HepG2 (cell line): ENCODE results near the gene TAOK3. TPM values are rescaled to one million over a fixed set of nuclear protein-coding genes. Genes with fewer than 3 reads are reported as not detected.
A peak's percentile ranks its signal among the peaks of the same experiment; 100 is the strongest.

Experiments
- ATF2 ChIP-seq: sonication (generic); formaldehyde crosslinking; IDR thresholded peaks from 2 replicates; pipeline ENCODE4 v1.4.0; 2020; ENCODE audit warnings: missing genetic modification reagents
- CREM ChIP-seq, 2 experiments: sonication (generic) in 1 of 2; formaldehyde crosslinking in 1 of 2; IDR thresholded peaks; 2 replicates each; pipeline versions ENCODE4 v1.4.0 to v1.6.1; 2016 to 2020; ENCODE audit warnings: antibody characterized with exemption in 1 of 2, mild to moderate bottlenecking in 1 of 2, missing genetic modification reagents in 1 of 2
- DMAP1 ChIP-seq: IDR thresholded peaks from 2 replicates; pipeline ENCODE4 v1.6.1; 2016
- FOSL2 ChIP-seq: sonication (generic); formaldehyde crosslinking; IDR thresholded peaks from 2 replicates; pipeline ENCODE4 v1.4.0; 2020; ENCODE audit warnings: missing genetic modification reagents
- LRRFIP1 ChIP-seq: sonication (generic); formaldehyde crosslinking; conservative IDR thresholded peaks from 2 replicates; pipeline ENCODE4 v1.4.0; 2020; ENCODE audit warnings: missing genetic modification reagents
- MAF1 ChIP-seq: sonication (generic); formaldehyde crosslinking; IDR thresholded peaks from 2 replicates; pipeline ENCODE4 v1.5.0; 2020; ENCODE audit warnings: missing genetic modification reagents, borderline replicate concordance
- MED13 ChIP-seq: sonication (generic); formaldehyde crosslinking; IDR thresholded peaks from 2 replicates; pipeline ENCODE4 v1.5.0; 2020; ENCODE audit warnings: missing genetic modification reagents
- PITX1 ChIP-seq: sonication (generic); formaldehyde crosslinking; IDR thresholded peaks from 2 replicates; pipeline ENCODE4 v1.5.1; 2020; ENCODE audit warnings: mild to moderate bottlenecking, missing genetic modification reagents
- RNF2 ChIP-seq: fragments of 450-650 bp; conservative IDR thresholded peaks from 2 replicates; pipeline ENCODE4 v1.6.1; 2016; ENCODE audit warnings: low read depth
- SOX5 ChIP-seq: IDR thresholded peaks from 2 replicates; pipeline ENCODE4 v1.6.1; 2016; ENCODE audit warnings: borderline replicate concordance
- YY1 ChIP-seq: IDR thresholded peaks from 2 replicates; pipeline ENCODE4 v1.6.1; 2011; ENCODE audit warnings: low read length, low read depth, moderate library complexity, mild to moderate bottlenecking; ENCODE audit not compliant: insufficient read depth, insufficient replicate concordance
- ZNF569 ChIP-seq: sonication (generic); formaldehyde crosslinking; IDR thresholded peaks from 2 replicates; pipeline ENCODE4 v1.5.0; 2020; ENCODE audit warnings: mild to moderate bottlenecking, missing genetic modification reagents, moderate library complexity, borderline replicate concordance
- polyA plus RNA-seq, 8 experiments: library from polyadenylated mRNA; depleted of rRNA in 3 of 8; stranded (reverse) in 7 of 8; unstranded in 1 of 8; fragments of >200 nt; fragmentation: Illumina TruSeq in 4 of 8; extraction: Trizol in 4 of 8; gene quantifications; 2 replicates each; pipeline versions ENCODE4 v1.2.1 to v1.2.3, GENCODE V29; 2011 to 2016; ENCODE audit warnings: low read depth in 4 of 8, missing spikeins in 1 of 8, mixed read lengths in 1 of 8; ENCODE audit not compliant: insufficient read depth in 1 of 8
- total RNA-seq, 5 experiments: library from RNA; depleted of rRNA; stranded (reverse); fragments of >200 nt; fragmentation: Illumina TruSeq; extraction: Trizol; gene quantifications; 2 replicates each; pipeline ENCODE4 v1.2.3, GENCODE V29; 2016; ENCODE audit warnings: low read depth in 1 of 5
- TF ChIP-seq, protein P1 (sequence below): IDR thresholded peaks from 2 replicates; pipeline ENCODE4 v1.6.1; 2016; ENCODE audit warnings: low read depth, missing genetic modification reagents, missing compliant biosample characterization
- TF ChIP-seq, protein P2 (sequence below): sonication (generic); formaldehyde crosslinking; IDR thresholded peaks from 2 replicates; pipeline ENCODE4 v1.4.0; 2020; ENCODE audit warnings: missing genetic modification reagents, borderline replicate concordance

The TAOK3 gene
- total and polyA plus RNA-seq, 2 of the 13 experiments (the other 11 are each of a cell fraction or from before 2014, with no cell fraction given) = 10.4 to 12.3 TPM

- TF ChIP-seq RNF2 (no peak), ATF2 (CRISPR knock-in tag) (peak; percentile 42; the same call in 1 of the 2 replicates), PITX1 (CRISPR knock-in tag) (peak; percentile 68; the same call in 1 of the 2 replicates), CREM (IDR thresholded peaks at IDR 0.05) (peak; percentile 60; the same call in 1 of the 2 replicates), CREM (CRISPR knock-in tag; IDR thresholded peaks at IDR 0.05) (no peak), LRRFIP1 (no peak), MED13 (CRISPR knock-in tag) (no peak), SOX5 (CRISPR knock-in tag) (peak; percentile 37; the same call in 1 of the 2 replicates), DMAP1 (CRISPR knock-in tag) (0 out of 2 replicates have a peak, but pooled peaks have one; percentile 41), MAF1 (0 out of 2 replicates have a peak, but pooled peaks have one; percentile 48), YY1 (peak; percentile 67), ZNF569 (CRISPR knock-in tag) (no peak), FOSL2 (CRISPR knock-in tag) (peak; percentile 43; the same call in 1 of the 2 replicates)
- TF ChIP-seq, protein P1, sequence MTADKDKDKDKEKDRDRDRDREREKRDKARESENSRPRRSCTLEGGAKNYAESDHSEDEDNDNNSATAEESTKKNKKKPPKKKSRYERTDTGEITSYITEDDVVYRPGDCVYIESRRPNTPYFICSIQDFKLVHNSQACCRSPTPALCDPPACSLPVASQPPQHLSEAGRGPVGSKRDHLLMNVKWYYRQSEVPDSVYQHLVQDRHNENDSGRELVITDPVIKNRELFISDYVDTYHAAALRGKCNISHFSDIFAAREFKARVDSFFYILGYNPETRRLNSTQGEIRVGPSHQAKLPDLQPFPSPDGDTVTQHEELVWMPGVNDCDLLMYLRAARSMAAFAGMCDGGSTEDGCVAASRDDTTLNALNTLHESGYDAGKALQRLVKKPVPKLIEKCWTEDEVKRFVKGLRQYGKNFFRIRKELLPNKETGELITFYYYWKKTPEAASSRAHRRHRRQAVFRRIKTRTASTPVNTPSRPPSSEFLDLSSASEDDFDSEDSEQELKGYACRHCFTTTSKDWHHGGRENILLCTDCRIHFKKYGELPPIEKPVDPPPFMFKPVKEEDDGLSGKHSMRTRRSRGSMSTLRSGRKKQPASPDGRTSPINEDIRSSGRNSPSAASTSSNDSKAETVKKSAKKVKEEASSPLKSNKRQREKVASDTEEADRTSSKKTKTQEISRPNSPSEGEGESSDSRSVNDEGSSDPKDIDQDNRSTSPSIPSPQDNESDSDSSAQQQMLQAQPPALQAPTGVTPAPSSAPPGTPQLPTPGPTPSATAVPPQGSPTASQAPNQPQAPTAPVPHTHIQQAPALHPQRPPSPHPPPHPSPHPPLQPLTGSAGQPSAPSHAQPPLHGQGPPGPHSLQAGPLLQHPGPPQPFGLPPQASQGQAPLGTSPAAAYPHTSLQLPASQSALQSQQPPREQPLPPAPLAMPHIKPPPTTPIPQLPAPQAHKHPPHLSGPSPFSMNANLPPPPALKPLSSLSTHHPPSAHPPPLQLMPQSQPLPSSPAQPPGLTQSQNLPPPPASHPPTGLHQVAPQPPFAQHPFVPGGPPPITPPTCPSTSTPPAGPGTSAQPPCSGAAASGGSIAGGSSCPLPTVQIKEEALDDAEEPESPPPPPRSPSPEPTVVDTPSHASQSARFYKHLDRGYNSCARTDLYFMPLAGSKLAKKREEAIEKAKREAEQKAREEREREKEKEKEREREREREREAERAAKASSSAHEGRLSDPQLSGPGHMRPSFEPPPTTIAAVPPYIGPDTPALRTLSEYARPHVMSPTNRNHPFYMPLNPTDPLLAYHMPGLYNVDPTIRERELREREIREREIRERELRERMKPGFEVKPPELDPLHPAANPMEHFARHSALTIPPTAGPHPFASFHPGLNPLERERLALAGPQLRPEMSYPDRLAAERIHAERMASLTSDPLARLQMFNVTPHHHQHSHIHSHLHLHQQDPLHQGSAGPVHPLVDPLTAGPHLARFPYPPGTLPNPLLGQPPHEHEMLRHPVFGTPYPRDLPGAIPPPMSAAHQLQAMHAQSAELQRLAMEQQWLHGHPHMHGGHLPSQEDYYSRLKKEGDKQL = peak; percentile 38; the same call in 1 of the 2 replicates
- TF ChIP-seq, protein P2, sequence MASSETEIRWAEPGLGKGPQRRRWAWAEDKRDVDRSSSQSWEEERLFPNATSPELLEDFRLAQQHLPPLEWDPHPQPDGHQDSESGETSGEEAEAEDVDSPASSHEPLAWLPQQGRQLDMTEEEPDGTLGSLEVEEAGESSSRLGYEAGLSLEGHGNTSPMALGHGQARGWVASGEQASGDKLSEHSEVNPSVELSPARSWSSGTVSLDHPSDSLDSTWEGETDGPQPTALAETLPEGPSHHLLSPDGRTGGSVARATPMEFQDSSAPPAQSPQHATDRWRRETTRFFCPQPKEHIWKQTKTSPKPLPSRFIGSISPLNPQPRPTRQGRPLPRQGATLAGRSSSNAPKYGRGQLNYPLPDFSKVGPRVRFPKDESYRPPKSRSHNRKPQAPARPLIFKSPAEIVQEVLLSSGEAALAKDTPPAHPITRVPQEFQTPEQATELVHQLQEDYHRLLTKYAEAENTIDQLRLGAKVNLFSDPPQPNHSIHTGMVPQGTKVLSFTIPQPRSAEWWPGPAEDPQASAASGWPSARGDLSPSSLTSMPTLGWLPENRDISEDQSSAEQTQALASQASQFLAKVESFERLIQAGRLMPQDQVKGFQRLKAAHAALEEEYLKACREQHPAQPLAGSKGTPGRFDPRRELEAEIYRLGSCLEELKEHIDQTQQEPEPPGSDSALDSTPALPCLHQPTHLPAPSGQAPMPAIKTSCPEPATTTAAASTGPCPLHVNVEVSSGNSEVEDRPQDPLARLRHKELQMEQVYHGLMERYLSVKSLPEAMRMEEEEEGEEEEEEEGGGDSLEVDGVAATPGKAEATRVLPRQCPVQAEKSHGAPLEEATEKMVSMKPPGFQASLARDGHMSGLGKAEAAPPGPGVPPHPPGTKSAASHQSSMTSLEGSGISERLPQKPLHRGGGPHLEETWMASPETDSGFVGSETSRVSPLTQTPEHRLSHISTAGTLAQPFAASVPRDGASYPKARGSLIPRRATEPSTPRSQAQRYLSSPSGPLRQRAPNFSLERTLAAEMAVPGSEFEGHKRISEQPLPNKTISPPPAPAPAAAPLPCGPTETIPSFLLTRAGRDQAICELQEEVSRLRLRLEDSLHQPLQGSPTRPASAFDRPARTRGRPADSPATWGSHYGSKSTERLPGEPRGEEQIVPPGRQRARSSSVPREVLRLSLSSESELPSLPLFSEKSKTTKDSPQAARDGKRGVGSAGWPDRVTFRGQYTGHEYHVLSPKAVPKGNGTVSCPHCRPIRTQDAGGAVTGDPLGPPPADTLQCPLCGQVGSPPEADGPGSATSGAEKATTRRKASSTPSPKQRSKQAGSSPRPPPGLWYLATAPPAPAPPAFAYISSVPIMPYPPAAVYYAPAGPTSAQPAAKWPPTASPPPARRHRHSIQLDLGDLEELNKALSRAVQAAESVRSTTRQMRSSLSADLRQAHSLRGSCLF (CRISPR knock-in tag) = no peak
Measured at GRCh38 chr12:118126119-118126757, 246.5 kb downstream of the TAOK3 start (continued).
